Spleen (tissue), 7 donors: ENCODE measurements around the gene BLOC1S5.

Experiments used
- CTCF ChIP-seq, 11 experiments: fragments of 200-600 bp in 7 of 11; fragments of 450-650 bp in 4 of 11; sonication (generic) in 4 of 11; IDR thresholded peaks in 8 of 11; conservative IDR thresholded peaks in 3 of 11; 1 replicate in 7 of 11; 2 replicates in 4 of 11; pipeline versions ENCODE4 v1.4.0 to v1.8.0; 2016 to 2021; ENCODE audit warnings: antibody characterized with exemption in 11 of 11, inconsistent platforms in 4 of 11, mild to moderate bottlenecking in 1 of 11
- POLR2A ChIP-seq, 3 donors: fragments of 450-650 bp; IDR thresholded peaks; one replicate each; pipeline ENCODE4 v1.5.1; 2017; ENCODE audit warnings: antibody characterized with exemption in 3 of 3, mild to moderate bottlenecking in 1 of 3
- POLR2AphosphoS5 ChIP-seq, 3 donors: sonication (generic); formaldehyde crosslinking; IDR thresholded peaks; one replicate each; pipeline ENCODE4 v1.5.1; 2017; ENCODE audit warnings: antibody characterized with exemption in 3 of 3
- donor health status: DM: no; HTN: no; CAD: no; lungs with moderate emphysema.
- donor health status: DM: no; HTN: no; CAD: no.
- donor health status: DM: no; HTN: no; CAD: no.

GRCh38 chr6:8082954-8083858, 19.0 kb upstream of the BLOC1S5 start:
- TF ChIP-seq CTCF (IDR thresholded peaks at IDR 0.05 in 8 of 11, conservative IDR thresholded peaks at IDR 0.05 in 3 of 11), result no peak
- TF ChIP-seq POLR2A (IDR thresholded peaks at IDR 0.05), result no peak
- TF ChIP-seq POLR2AphosphoS5 (IDR thresholded peaks at IDR 0.05), result no peak
